Measurements from ENCODE around the gene EFCAB8. TPM values are rescaled to one million over a fixed set of nuclear protein-coding genes. Genes with fewer than 3 reads are reported as not detected.
A peak's percentile ranks its signal among the peaks of the same experiment; 100 is the strongest.
"Not testable (repeated sequence)": the region's sequence is repeated elsewhere in the genome, so short reads cannot be mapped to it uniquely, and the experiment has no call there.

EFCAB8 gene
- total RNA-seq, 1 donor from 2014 or later: not detected

DNA sequence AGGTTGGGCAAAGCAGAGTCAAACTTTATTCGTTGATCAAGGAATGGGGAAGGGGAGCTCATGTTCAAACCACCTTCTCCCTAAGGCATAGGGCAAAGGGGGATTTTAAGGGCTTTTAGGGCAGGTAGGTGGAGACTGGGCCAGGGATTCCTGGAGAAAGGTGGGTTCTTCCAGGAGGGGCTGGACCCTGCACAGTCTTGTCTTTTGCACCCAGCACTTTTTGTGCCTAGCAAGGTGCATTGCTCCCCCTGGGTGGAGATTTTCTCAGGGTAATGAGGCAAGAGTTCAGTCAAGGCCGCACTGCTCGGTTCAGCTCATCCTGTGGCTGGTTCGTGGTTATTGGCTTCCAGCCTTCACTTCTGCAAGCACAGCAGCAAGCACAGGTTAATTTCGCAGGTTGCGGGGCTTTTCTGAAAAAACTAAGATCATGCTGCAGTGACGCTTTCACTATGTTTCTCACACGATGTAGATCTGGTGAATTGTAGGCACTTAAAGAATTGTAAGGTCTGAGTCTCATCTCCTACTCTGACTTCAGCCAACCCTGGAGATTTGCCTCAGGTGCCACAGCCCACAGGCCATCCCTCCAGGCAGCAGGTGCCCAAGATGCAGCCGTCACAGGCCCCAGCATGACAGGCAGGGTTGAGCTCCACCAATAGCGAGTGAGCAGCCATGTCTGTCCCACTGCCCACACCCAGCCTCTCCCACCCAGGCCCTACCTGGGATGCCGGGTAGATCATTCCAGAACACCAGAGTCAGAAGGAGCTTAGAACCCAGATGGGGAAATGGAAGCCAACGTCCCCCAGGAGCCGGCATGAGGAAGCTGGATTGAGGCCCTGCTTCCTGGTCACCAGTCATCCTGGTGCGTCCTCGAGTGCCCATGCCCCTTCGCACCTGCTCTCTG is 108.4 kb downstream of the EFCAB8 start:
- FAIRE-seq (no peak), DNase-seq (ENCODE audit: low spot score in 2 of 2) (peak in 1 of 2 donors; percentile 3)

DNA sequence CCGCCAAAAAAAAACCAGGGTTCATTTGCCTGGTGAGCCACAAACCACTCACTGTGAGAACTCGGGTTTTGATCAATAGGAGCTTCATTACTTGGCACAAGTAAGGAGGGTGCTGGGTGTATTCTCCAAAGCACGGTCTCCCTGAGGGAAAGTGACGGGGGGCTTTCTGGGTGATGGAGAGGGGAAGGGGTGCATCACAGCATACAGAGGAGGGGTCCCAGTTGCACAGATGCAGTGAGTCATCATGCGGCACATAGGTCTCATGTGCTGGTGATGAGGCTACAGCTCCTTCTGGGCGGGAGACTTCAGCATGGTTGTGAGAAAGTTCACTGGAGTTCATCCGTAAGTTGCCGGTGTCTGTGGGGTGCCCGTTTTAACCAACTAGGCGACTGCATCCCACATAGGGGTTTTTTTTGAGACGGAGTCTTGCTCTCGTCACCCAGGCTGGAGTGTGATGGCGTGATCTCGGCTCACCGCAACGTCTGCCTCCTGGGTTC is 109.3 kb downstream of the EFCAB8 start:
- DNase-seq (ENCODE audit: low spot score in 2 of 2) (no peak), FAIRE-seq (no peak)

DNA sequence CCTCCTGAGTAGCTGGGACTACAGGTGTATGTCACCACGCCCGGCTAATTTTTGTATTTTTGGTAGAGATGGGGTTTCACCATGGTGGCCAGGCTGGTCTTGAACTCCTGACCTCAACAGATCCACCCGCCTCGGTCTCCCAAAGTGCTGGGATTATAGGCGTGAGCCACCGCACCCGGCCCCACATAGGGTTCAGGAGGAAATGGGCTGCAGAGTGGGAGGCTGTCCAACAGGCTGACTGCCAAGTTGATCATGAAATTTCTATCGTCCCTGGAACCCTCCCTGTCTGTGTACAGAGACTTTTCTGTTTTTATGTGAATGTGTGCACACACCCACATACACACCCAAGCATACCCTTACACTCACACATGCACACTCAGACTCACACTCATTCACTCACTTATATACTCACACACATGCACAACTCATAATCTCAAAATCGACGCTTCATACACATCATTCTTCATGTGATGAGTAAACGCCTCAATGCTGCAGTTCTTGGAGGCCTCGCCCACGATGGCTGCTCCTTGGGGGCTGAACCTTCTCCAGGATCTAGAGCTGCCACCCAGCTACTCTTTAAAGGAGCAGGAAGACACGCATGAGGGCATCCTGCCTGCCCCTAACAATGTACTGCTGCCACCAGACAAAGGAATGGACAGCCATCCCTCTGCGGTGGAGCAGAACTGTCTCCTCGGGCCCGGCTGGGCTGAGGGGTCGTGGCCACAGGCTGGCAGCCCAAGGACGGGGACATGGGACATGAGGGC is 109.9 kb downstream of the EFCAB8 start:
- FAIRE-seq (no peak), DNase-seq (ENCODE audit: low spot score in 2 of 2) (peak in 1 of 2 donors; percentile 2)

DNA sequence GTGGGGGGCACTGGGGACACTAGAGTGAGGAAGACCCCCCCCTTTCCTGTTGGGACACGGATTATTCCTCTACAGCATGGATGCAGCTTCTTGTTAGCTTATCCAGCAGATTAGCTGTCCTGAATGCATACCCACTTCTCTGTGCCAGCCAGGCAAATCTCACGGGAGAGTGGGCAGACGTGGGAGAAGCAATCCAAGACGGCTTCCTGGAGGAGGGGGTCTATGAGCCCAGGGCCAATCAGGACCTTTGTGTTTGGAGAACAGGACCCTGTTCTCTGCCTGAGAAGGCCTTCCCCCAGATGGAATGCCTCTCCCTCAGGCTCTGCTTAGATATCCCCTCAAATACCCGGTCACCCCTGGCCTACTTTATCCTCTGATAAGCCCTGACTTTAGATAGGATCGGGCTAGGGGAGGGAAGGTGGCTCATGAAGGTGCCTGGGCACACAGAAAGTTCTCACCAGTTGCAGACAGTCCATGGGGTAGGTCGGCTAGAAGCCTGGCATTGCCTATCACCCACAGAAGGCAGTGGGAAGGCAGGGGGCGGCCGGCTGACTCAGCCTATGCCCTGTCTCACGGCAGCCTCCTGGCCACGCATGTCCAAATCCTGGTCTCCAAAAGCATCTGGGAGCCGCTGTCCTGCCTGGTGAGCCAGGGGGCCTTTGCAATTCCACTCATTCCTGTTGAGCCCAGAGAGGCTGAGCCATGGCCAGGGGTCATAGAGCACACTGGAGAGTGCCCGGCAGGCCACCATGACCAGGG is 110.8 kb downstream of the EFCAB8 start:
- FAIRE-seq: no peak
- peak in 1 of 2 donors; percentile 1 for DNase-seq (ENCODE audit: low spot score in 2 of 2)

DNA sequence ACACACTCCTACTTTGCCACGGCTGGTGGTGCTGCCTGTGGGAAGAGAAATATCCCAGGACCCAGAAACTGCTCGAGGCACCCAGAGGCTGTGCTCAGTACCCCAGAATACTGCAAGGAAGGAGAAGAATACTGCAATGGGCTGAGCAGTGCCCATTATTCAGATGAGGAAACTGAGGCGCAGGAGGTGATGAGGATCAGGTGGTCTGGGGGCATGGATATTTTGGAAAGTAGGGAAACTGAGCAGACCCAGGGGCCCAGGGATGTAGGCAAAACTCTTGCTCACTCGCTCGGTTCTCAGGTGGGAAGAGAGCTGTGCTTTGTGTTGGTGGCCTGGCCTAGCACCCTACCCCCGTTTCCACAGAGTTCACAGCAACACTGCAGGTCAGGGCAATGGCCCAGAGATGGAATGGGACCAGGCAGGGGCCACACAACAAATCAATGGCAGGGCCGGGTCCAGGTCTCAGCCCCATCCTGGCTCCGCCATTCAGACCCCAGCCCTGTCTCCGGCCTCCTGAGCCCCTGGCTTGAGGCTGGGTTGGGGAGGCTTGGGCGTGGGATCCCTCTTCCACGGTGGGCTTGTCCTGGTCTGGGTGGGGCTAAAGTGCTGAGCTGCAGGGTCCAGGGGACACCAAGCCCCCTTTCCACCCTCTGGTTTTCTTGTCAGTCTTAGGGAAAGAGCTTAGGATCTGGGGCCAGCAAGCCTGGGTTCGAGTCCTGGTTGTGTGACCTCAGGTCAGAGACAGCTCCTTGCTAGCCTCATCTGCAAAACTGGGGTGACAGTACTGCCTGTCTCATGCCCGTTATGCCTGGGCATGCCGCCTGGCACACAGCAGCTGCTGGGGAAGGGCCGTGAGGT is 111.6 kb downstream of the EFCAB8 start:
- no peak for FAIRE-seq
- no peak for DNase-seq (ENCODE audit: low spot score in 2 of 2)

DNA sequence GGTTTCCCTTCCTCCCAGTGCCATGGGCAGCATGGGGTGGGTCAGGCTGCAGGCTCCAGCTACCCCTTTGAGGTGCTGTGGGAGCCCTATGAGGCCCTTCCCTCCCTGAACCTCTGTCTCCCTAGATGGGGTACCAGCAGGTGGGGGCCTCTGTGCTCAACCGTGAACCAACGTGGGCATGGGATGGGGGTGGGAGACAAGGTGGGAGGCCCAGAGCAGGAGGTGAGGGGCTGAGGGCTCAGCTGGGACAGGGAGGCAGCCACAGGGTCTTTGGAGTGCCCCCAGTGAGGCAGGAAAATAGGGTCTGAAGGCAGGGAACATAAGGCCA is 112.2 kb downstream of the EFCAB8 start:
- no peak for DNase-seq (ENCODE audit: low spot score in 2 of 2)
- no peak for FAIRE-seq

DNA sequence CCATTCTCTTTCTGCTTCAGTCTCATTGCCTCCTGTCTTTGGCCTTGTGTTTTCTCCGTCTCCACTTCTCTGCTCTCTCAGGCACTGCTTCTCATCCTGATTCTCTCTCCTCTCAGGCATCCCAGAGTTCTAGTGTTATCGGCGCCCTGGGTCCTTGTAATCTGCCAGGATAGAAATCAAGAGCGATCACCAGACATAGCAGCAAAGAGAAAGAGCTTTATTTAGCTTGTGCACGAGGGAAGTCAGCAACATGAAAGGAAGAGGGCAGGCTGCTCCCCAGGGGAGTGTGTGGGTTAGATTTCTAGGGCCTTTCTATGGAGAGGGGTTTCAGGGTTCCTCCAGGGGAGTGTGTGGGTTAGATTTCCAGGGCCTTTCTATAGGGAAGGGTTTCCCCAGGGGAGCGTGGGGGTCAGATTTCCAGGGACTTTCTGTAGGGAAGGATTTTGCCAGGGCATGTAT is 113.0 kb downstream of the EFCAB8 start:
- DNase-seq (ENCODE audit: low spot score in 2 of 2): no peak
- no peak for FAIRE-seq

DNA sequence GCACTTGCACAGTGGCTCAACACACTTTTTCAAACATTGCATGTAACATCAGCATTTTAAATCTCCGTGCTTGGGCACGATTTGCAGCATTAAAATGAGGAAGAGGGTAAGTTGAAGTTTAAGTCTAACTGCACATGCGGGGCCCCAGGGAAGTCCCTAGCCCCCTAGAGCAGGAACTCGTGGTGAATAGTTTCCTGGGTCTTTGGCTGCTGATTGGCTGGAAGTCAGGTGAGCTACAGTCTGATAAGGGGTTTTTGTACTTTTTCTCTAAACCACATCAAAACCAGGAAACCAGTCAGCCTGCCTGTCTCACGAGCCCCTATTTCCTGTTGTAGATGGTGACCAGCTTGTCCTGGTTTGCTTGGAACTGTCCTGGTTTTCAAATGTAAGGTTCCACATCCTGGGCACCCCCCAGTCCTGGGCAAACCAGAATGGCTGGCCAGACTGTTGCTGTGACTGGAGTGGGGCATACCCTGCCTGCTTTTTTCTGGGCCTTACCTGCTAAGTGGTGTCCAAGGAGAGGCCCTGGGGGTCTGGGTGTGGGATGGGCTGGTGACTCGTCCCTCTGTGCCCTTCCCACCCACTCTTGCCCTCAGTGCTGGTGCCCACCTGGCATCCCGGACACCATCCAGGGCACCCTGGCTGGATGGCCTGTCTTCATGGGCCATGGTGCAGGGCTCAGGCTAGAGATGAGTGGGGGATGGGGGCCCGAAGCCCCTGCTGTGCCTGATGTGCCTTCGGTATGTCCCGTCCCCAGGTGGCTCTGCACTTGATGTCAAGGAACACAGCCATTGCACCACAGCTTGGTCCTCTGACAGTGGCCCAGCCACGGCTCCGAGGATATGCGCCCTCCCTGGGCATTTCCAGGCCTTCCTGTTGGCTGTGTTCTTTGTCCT is 113.7 kb downstream of the EFCAB8 start:
- DNase-seq (ENCODE audit: low spot score in 2 of 2): no peak
- no peak for FAIRE-seq

DNA sequence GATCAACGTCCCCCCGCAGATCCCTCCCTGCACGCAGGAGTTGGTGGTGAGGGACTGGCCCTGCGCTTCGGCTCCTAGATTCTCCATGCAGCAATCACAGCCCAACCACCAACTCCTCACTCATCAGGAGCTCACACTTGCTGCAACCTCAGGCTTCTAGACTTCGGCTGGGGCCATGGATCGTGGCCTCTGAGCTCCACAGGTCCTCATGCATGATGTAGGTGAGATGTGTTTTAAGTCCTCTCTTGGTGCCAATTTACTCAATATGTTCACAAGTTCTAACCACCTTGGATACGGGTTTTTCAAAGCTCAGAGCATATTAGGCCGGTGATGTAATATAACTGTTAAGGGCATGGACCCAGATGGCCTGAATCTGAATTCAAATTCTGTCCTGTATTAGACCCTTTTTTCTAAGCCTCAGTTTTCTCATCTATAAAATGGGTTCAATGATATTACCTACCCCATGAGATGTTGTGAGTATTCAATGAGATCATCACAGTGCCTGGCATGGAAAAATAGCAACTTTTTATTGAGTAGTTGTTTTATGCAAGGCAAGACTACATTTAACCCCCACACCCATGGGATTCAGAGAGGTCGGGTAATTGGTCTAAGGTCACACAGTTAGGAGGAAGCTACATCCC is 114.5 kb downstream of the EFCAB8 start:
- FAIRE-seq (no peak), DNase-seq (ENCODE audit: low spot score in 2 of 2) (no peak)

DNA sequence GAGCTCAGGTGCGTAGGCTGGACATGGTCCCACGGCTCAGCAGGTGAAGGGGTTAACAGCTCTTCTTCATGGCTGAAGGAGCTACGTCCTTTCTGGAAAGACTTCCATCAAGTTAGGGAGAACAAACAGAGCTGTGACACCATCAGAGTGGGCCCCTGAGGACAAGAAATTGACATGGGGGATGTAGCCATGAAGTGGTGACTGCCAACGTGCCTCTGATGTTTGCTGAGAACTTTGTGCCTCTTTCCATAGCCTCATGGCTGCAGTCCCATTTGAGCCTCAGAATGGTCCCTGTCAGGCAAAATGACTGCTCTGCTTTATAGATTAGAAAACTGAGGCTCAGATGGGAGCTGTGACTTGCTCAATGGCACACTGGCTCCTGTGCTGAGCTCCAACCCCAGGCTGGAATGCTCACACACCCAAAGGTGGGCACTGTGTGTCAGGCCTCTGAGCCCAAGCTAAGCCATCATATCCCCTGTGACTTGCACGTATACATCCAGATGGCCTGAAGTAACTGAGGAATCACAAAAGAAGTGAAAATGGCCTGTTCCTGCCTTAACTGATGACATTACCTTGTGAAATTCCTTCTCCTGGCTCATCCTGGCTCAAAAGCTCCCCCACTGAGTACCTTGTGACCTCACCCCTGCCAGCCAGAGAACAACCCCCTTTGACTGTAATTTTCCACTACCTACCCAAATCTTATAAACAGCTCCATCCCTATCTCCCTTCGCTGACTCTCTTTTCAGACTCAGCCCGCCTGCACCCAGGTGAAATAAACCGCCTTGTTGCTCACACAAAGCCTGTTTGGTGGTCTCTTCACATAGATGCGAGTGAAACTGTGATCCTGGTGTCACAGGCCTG is 115.7 kb downstream of the EFCAB8 start:
- not testable (repeated sequence) for DNase-seq (ENCODE audit: low spot score in 2 of 2); FAIRE-seq

DNA sequence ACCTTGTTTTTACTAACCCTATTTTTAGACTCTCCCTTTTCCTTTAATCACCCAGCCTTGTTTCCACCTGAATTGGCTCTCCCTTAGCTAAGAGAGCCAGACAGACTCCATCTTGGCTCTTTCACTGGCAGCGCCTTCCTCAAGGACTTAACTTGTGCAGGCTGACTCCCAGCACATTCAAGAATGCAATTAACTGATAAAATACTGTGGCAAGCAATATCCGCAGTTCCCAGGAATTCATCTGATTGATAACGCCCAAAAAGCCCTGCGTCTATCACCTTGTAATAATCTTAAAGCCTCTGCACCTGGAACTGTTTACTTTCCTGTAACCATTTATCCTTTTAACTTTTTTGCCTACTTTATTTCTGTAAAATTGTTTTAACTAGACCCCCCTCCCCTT is 116.4 kb downstream of the EFCAB8 start:
- DNase-seq (ENCODE audit: low spot score in 2 of 2); FAIRE-seq: not testable (repeated sequence)

DNA sequence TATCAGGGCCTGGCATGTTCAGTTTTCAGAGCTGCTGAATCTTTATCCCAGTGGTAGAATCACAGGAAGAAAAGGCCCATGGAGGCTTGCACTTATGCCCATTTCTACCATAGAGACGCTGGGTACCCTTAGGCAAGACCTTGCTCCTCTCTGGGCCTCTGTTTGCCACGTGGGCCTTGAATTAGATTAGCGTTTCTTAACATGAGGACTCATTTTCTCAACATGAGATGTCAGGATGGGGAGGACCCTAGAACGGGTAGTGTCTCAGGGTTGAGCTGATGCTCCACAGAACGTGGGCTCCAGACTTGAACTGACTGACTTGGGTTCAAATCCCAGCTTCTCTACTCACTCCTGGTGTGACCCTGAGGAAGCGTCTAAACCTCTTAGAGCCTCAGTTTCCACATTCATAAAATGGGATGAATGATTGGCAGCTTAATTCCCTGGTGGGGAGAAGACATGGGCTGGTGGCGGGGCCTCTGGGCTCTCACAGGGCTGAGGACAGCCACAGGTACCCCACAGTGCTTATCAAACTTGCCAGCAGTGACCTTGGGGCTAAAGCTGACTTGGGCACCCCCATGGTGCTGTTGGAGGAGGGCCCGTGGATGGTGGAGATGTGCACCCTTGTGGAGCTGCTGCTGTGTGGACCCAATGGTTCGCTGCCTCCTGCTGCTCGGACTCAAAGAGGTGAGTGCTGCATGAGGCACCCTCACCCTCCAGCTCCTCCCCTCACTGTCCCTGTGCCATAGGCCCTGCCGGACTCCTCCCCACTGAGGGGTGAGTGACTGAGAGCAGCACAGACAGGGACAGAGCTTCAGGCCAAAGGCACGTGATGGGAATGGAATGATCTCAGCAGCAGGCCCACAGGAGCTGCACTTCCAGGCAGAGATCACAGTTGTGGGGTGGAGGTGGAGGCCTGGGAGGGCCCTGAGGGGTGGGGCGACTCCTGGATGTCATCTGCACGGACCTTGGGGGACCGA is 117.3 kb downstream of the EFCAB8 start:
- FAIRE-seq (no peak), DNase-seq (ENCODE audit: low spot score in 2 of 2) (no peak)

DNA sequence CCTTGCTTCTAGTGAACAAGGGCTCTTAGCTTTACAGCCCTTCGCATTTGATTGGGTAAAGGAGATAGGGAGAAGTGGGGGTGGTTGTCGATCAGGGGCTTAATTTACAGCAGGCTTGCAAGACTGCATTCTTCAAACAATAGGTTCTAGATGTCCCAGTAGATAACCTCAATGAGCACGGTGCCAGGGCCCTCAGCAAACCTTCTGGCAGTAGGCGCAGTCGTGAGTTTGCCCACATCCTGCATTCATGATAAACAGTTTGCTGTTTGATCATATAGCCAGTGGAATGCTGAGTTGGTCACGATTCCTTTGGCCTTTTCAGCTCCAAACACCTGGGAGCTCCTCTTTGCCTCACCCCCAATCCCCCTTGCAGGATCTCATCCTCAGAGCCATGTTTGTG is 118.0 kb downstream of the EFCAB8 start:
- no peak for DNase-seq (ENCODE audit: low spot score in 2 of 2)
- FAIRE-seq: no peak

DNA sequence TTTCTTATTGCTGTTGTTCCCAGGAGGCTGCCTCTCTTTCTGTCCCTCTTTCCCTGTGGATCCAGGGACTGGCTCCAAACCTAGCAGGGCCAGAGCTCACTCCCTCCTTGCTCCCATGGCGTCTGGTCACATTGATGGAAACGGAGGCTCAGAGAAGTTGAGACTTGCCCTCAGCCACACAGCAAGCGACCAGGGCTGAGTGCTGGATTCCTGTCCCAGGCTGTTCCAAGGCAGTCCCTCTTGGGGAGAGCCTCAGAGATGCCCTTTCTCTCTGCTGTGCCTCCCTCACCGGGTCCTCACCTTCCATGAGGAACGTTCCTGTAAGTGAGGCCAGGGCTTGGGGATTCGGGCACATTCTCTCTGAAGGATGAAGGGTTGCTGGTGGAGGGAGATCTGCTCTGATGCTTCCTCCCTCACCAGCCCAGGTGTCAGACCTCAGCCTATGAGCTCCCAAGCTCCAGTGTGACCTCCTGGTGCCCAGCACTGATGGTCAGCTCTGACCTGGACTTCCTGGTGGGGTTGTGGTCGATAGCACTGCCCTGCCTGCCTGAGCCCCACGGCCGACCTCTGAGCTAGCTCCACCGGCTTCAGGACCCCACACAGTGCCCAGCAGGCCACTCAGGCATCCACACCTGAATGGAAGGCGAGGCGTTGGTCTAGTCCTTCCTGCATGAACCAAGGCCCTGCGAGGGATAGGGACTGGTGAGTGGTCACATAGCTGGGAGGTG is 118.7 kb downstream of the EFCAB8 start:
- FAIRE-seq (no peak), DNase-seq (ENCODE audit: low spot score in 2 of 2) (no peak)

DNA sequence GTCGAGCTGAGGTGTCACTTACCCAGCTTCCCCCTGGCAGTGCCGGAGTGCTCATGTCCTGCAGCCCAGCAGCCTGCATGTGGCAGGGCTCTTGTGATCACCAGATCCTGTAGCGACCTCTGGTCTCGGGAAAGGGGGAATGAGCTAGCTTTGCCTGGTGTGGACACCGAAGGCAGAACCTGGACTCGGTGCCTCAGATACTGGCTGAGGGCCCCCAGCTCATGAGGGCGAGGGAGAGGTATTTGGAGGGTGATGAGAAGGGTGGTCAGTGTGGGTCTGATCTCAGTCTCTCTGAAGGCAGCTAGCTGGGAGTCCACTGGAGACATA is 119.2 kb downstream of the EFCAB8 start:
- FAIRE-seq: no peak
- DNase-seq (ENCODE audit: low spot score in 2 of 2): no peak
